Hepatocyte (in vitro differentiated cells): ENCODE data around the gene ITGB1BP2. TPM values are rescaled to one million over a fixed set of nuclear protein-coding genes. Genes with fewer than 3 reads are reported as not detected.
"Not testable (repeated sequence)": the region's sequence is repeated elsewhere in the genome, so short reads cannot be mapped to it uniquely, and the experiment has no call there.

Source experiments
- DNase-seq: peaks from one replicate; pipeline ENCODE4 v3.0.0-alpha.2; 2016; ENCODE audit warnings: low spot score
- H2AFZ ChIP-seq: fragments of 200-600 bp; sonication (generic); 2 replicates; pipeline ENCODE4 v1.6.0; 2016; ENCODE audit warnings: antibody characterized with exemption, mild to moderate bottlenecking
- H3K27ac ChIP-seq: fragments of 200-600 bp; sonication (generic); 2 replicates; pipeline ENCODE4 v1.5.1; 2016; ENCODE audit warnings: mild to moderate bottlenecking
- H3K27me3 ChIP-seq: fragments of 200-600 bp; sonication (generic); 2 replicates; pipeline ENCODE4 v1.6.1; 2016
- H3K36me3 ChIP-seq: fragments of 200-600 bp; sonication (generic); replicated peaks from 2 replicates; pipeline ENCODE4 v1.5.1; 2016; ENCODE audit warnings: low read depth; ENCODE audit not compliant: insufficient read depth
- H3K4me1 ChIP-seq: fragments of 200-600 bp; sonication (generic); 2 replicates; pipeline ENCODE4 v1.5.1; 2016; ENCODE audit warnings: mild to moderate bottlenecking, moderate library complexity; ENCODE audit not compliant: insufficient read depth
- H3K4me2 ChIP-seq: fragments of 200-600 bp; sonication (generic); 2 replicates; pipeline ENCODE4 v1.6.0; 2016
- H3K4me3 ChIP-seq: fragments of 200-600 bp; sonication (generic); 2 replicates; pipeline ENCODE4 v1.5.1; 2016; ENCODE audit warnings: mild to moderate bottlenecking
- H3K79me2 ChIP-seq: fragments of 200-600 bp; sonication (generic); 2 replicates; pipeline ENCODE4 v1.6.0; 2017; ENCODE audit warnings: mild to moderate bottlenecking
- H3K9me2 ChIP-seq: fragments of 200-600 bp; sonication (generic); replicated peaks from 2 replicates; pipeline ENCODE4 v1.6.0; 2017; ENCODE audit warnings: mild to moderate bottlenecking; ENCODE audit not compliant: insufficient read depth
- H3K9me3 ChIP-seq: fragments of 200-600 bp; sonication (generic); 2 replicates; pipeline ENCODE4 v1.5.1; 2016; ENCODE audit warnings: low read depth, mild to moderate bottlenecking
- H4K20me1 ChIP-seq: fragments of 200-600 bp; sonication (generic); 2 replicates; pipeline ENCODE4 v1.6.0; 2016; ENCODE audit warnings: mild to moderate bottlenecking; ENCODE audit not compliant: insufficient read depth, poor library complexity, severe bottlenecking
- WGBS: methylation state at CpG from one replicate; pipeline ENCODE4 v1.1.6; 2016; ENCODE audit warnings: low lambda C conversion rate; ENCODE audit errors: missing lambda C conversion rate; 5-methylcytosine and 5-hydroxymethylcytosine counted together
- polyA plus RNA-seq: library from polyadenylated mRNA; unstranded; fragments of >200 nt; fragmentation: Nextera tagmentation; extraction: Ambion mirVana; gene quantifications from 2 replicates; pipeline ENCODE4 v1.2.1, GENCODE V29; 2016
- total RNA-seq: library from RNA; depleted of rRNA; stranded (reverse); fragments of >200 nt; gene quantifications from 2 replicates; pipeline ENCODE4 v1.2.3, GENCODE V29; 2014

Gene ITGB1BP2
- total and polyA plus RNA-seq, 2 experiments from 2014 or later: 0.15 to 1.6 TPM

- 63% methylated on average over 5 of the region's 5 CpGs for WGBS
- H4K20me1 ChIP-seq, H3K27ac ChIP-seq, H3K4me1 ChIP-seq, DNase-seq, H3K9me2 ChIP-seq, H3K79me2 ChIP-seq, H3K9me3 ChIP-seq, H3K36me3 ChIP-seq, H3K27me3 ChIP-seq, H2AFZ ChIP-seq, H3K4me3 ChIP-seq, H3K4me2 ChIP-seq: not testable (repeated sequence)
Measured at GRCh38 chrX:71352439-71352838, 50.9 kb downstream of the ITGB1BP2 start.

Other genes with a start within 250 kb of the ITGB1BP2 start
- gene SNX12, start 233.4 kb upstream of the ITGB1BP2 start, total RNA-seq: 61.0 and 68.8 TPM in 2 replicates
- gene SNX12, start 233.4 kb upstream of the ITGB1BP2 start, polyA plus RNA-seq: 7.5 and 8.3 TPM in 2 replicates
- 9.7 and 10.8 TPM in 2 replicates for gene FOXO4, start 205.9 kb upstream of the ITGB1BP2 start, total RNA-seq
- gene FOXO4, start 205.9 kb upstream of the ITGB1BP2 start, polyA plus RNA-seq: 3.5 and 6.3 TPM in 2 replicates
- not detected in 2 replicates for gene CXorf65, start 195.0 kb upstream of the ITGB1BP2 start, total RNA-seq
- gene CXorf65, start 195.0 kb upstream of the ITGB1BP2 start, polyA plus RNA-seq: not detected in 2 replicates
- gene IL2RG, start 190.2 kb upstream of the ITGB1BP2 start, total RNA-seq: 7.1 and 14.1 TPM in 2 replicates
- 11.2 and 13.5 TPM in 2 replicates for gene IL2RG, start 190.2 kb upstream of the ITGB1BP2 start, polyA plus RNA-seq
- 24.9 and 32.7 TPM in 2 replicates for gene MED12, start 183.2 kb upstream of the ITGB1BP2 start, total RNA-seq
- gene MED12, start 183.2 kb upstream of the ITGB1BP2 start, polyA plus RNA-seq: 12.9 and 15.7 TPM in 2 replicates
- 1.6 and 2.7 TPM in 2 replicates for gene NLGN3, start 156.9 kb upstream of the ITGB1BP2 start, total RNA-seq
- gene NLGN3, start 156.9 kb upstream of the ITGB1BP2 start, polyA plus RNA-seq: 0.79 and 1.6 TPM in 2 replicates
- gene GJB1, start 78.5 kb upstream of the ITGB1BP2 start, total RNA-seq: 95.4 and 103 TPM in 2 replicates
- gene GJB1, start 78.5 kb upstream of the ITGB1BP2 start, polyA plus RNA-seq: 82.6 and 98.2 TPM in 2 replicates
- 25.0 and 26.2 TPM in 2 replicates for gene ZMYM3, start 47.6 kb upstream of the ITGB1BP2 start, total RNA-seq
- gene ZMYM3, start 47.6 kb upstream of the ITGB1BP2 start, polyA plus RNA-seq: 10.5 and 15.1 TPM in 2 replicates
- 318 and 330 TPM in 2 replicates for gene NONO, start 18.1 kb upstream of the ITGB1BP2 start, total RNA-seq
- gene NONO, start 18.1 kb upstream of the ITGB1BP2 start, polyA plus RNA-seq: 175 and 204 TPM in 2 replicates
- gene TAF1, start 64.6 kb downstream of the ITGB1BP2 start, total RNA-seq: 15.8 and 19.2 TPM in 2 replicates
- gene TAF1, start 64.6 kb downstream of the ITGB1BP2 start, polyA plus RNA-seq: 1.9 and 2.7 TPM in 2 replicates
- 117 and 120 TPM in 2 replicates for gene OGT, start 231.4 kb downstream of the ITGB1BP2 start, total RNA-seq
- 36.8 and 46.5 TPM in 2 replicates for gene OGT, start 231.4 kb downstream of the ITGB1BP2 start, polyA plus RNA-seq